A549 (cell line): ENCODE measurements around the gene MAP3K5. TPM values are rescaled to one million over a fixed set of nuclear protein-coding genes. Genes with fewer than 3 reads are reported as not detected.

Source experiments
- ATAC-seq, 2 experiments: fragments of 200-7000 bp in 1 of 2; fragments of >200 bp in 1 of 2; cut with Nextera tagmentation in 1 of 2; cut with Tn5 transposase in 1 of 2; 3 replicates each; pipeline versions ENCODE4 v1.8.0 to v1.9.1; 2018 to 2020; ENCODE audit warnings: mild to moderate bottlenecking in 1 of 2, moderate library complexity in 1 of 2
- CTCF ChIA-PET: fragments of 300-600 bp; sonication (Branson Sonifier 250); formaldehyde crosslinking; extraction: SDS; loops from one replicate; lab custom pipeline; 2021; ENCODE audit warnings: antibody characterized with exemption, inconsistent platforms; lab: Yijun Ruan, JAX
- POLR2A ChIA-PET: fragments of 350-600 bp; formaldehyde crosslinking; extraction: SDS; loops from one replicate; lab custom pipeline; 2021; ENCODE audit warnings: antibody characterized with exemption, inconsistent platforms; lab: Yijun Ruan, JAX
- DNase-seq, 2 experiments: peaks; one replicate each; pipeline versions ENCODE4 v3.0.0 to v3.0.0-alpha.2; 2011 to 2016; ENCODE audit warnings: low read depth in 1 of 2, low spot score in 1 of 2
- FAIRE-seq: peaks from 2 replicates; lab custom pipeline; 2011; peaks lifted over from hg19 to GRCh38; lab: Jason Lieb, UNC
- H3K27ac ChIP-seq, 2 experiments: fragments of >200 bp; sonication (Bioruptor Twin); formaldehyde crosslinking; 3 replicates each; pipeline ENCODE4 v1.5.1; 2016 to 2017
- H3K4me1 ChIP-seq: fragments of >200 bp; sonication (Bioruptor Twin); formaldehyde crosslinking; 3 replicates; pipeline ENCODE4 v1.6.1; 2016
- H3K4me2 ChIP-seq: fragments of >200 bp; sonication (Bioruptor Twin); formaldehyde crosslinking; 3 replicates; pipeline ENCODE4 v1.6.1; 2016
- H3K4me3 ChIP-seq: fragments of >200 bp; sonication (Bioruptor Twin); formaldehyde crosslinking; 3 replicates; pipeline ENCODE4 v1.5.1; 2016
- H3K9me3 ChIP-seq: fragments of >200 bp; sonication (Bioruptor Twin); formaldehyde crosslinking; 3 replicates; pipeline ENCODE4 v1.6.1; 2016
- ATOH8 ChIP-seq: fragments of 250-450 bp; sonication (Bioruptor Pico); IDR thresholded peaks from 2 replicates; pipeline ENCODE4 v1.5.0; 2020; ENCODE audit warnings: low read depth, mild to moderate bottlenecking, moderate library complexity
- CBX2 ChIP-seq: fragments of 200-600 bp; sonication (generic); IDR thresholded peaks from 2 replicates; pipeline ENCODE4 v1.6.1; 2016; ENCODE audit warnings: low read depth, mild to moderate bottlenecking, borderline replicate concordance
- CBX8 ChIP-seq: fragments of 200-600 bp; sonication (generic); IDR thresholded peaks from 2 replicates; pipeline ENCODE4 v1.6.1; 2016
- CEBPB ChIP-seq, 2 experiments: fragments of >200 bp in 1 of 2; sonication (Bioruptor Twin) in 1 of 2; formaldehyde crosslinking in 1 of 2; IDR thresholded peaks; 2 replicates each; pipeline ENCODE4 v1.6.1; 2012 to 2016
- FOSL2 ChIP-seq, 2 experiments: fragments of 450-650 bp in 1 of 2; fragments of >200 bp in 1 of 2; sonication (Bioruptor Twin) in 1 of 2; formaldehyde crosslinking; IDR thresholded peaks; 2 replicates each; pipeline versions ENCODE4 v1.5.0 to v1.6.1; 2016 to 2020; ENCODE audit warnings: mild to moderate bottlenecking in 1 of 2, moderate library complexity in 1 of 2
- HOXB5 ChIP-seq: fragments of 250-450 bp; sonication (Bioruptor Pico); IDR thresholded peaks from 2 replicates; pipeline ENCODE4 v1.5.0; 2020; ENCODE audit warnings: mild to moderate bottlenecking, moderate library complexity
- JUNB ChIP-seq: fragments of >200 bp; sonication (Bioruptor Twin); formaldehyde crosslinking; IDR thresholded peaks from 2 replicates; pipeline ENCODE4 v1.6.1; 2016
- KDM5A ChIP-seq: fragments of 200-600 bp; sonication (generic); IDR thresholded peaks from 2 replicates; pipeline ENCODE4 v1.6.1; 2016; ENCODE audit warnings: antibody characterized with exemption, mild to moderate bottlenecking
- MAZ ChIP-seq: fragments of 150-350 bp; IDR thresholded peaks from 2 replicates; pipeline ENCODE4 v1.6.1; 2014; ENCODE audit warnings: antibody characterized with exemption, low read depth, low read length, borderline replicate concordance
- NFE2L2 ChIP-seq: fragments of 150-350 bp; conservative IDR thresholded peaks from 2 replicates; pipeline ENCODE4 v1.6.1; 2014; ENCODE audit warnings: low read length
- NR3C1 ChIP-seq: fragments of >200 bp; sonication (Bioruptor Twin); formaldehyde crosslinking; IDR thresholded peaks from 3 replicates; pipeline ENCODE4 v1.6.1; 2017
- POLR2A ChIP-seq: IDR thresholded peaks from 2 replicates; pipeline ENCODE4 v1.6.1; 2012; ENCODE audit warnings: mild to moderate bottlenecking, low read length
- POLR2AphosphoS2 ChIP-seq: conservative IDR thresholded peaks from 2 replicates; pipeline ENCODE4 v1.6.1; 2012; ENCODE audit warnings: low read length, improper control_type of control experiment, inconsistent platforms
- RFX5 ChIP-seq: fragments of 450-650 bp; IDR thresholded peaks from 2 replicates; pipeline ENCODE4 v1.7.1; 2014; ENCODE audit warnings: antibody characterized with exemption, mild to moderate bottlenecking, moderate library complexity
- SMC3 ChIP-seq: fragments of >200 bp; sonication (Bioruptor Twin); formaldehyde crosslinking; IDR thresholded peaks from 3 replicates; pipeline ENCODE4 v1.6.1; 2018; ENCODE audit warnings: inconsistent platforms
- SREBF2 ChIP-seq: fragments of 450-650 bp; IDR thresholded peaks from 2 replicates; pipeline ENCODE4 v1.6.1; 2014; ENCODE audit warnings: mild to moderate bottlenecking, moderate library complexity
- ZFP36 ChIP-seq: fragments of 450-650 bp; IDR thresholded peaks from 2 replicates; pipeline ENCODE4 v1.6.1; 2014; ENCODE audit warnings: borderline replicate concordance; ENCODE audit not compliant: partially characterized antibody
- ZSCAN20 ChIP-seq: fragments of 250-450 bp; sonication (Bioruptor Pico); IDR thresholded peaks from 2 replicates; pipeline ENCODE4 v1.8.0; 2022; ENCODE audit warnings: mild to moderate bottlenecking, moderate library complexity
- WGBS: methylation state at CpG from one replicate; pipeline ENCODE4 v1.1.6; 2017; ENCODE audit errors: missing lambda C conversion rate; 5-methylcytosine and 5-hydroxymethylcytosine counted together
- polyA plus RNA-seq, 4 experiments: library from polyadenylated mRNA; depleted of rRNA in 3 of 4; stranded (reverse); fragments of >200 nt; fragmentation: RNase III in 1 of 4; extraction: RNeasy Plus Mini Kit Qiagen cat#74134 plus additional on column Dnase treatment in 1 of 4; gene quantifications; 2 replicates in 3 of 4; 3 replicates in 1 of 4; pipeline ENCODE4 v1.2.3, GENCODE V29; 2011 to 2017
- TF ChIP-seq, protein P1 (sequence below): fragments of 150-350 bp; IDR thresholded peaks from 2 replicates; pipeline ENCODE4 v1.6.1; 2014; ENCODE audit warnings: low read depth, mild to moderate bottlenecking, low read length
- TF ChIP-seq, protein P2 (sequence below): IDR thresholded peaks from 2 replicates; pipeline ENCODE4 v1.6.1; 2012
- TF ChIP-seq, protein P3 (sequence below): IDR thresholded peaks from 2 replicates; pipeline ENCODE4 v1.6.1; 2012; ENCODE audit warnings: low read depth, borderline replicate concordance
- TF ChIP-seq, protein P4 (sequence below): fragments of 200-600 bp; sonication (generic); IDR thresholded peaks from 2 replicates; pipeline ENCODE4 v1.6.1; 2016; ENCODE audit warnings: antibody characterized with exemption, mild to moderate bottlenecking, moderate library complexity
- TF ChIP-seq, protein P5 (sequence below): fragments of 450-650 bp; IDR thresholded peaks from 2 replicates; pipeline ENCODE4 v1.6.1; 2014; ENCODE audit warnings: antibody characterized with exemption

MAP3K5 gene
- polyA plus RNA-seq, 2 of the 4 experiments (the other 2 are of a cell fraction): 2.1 to 4.1 TPM

DNA sequence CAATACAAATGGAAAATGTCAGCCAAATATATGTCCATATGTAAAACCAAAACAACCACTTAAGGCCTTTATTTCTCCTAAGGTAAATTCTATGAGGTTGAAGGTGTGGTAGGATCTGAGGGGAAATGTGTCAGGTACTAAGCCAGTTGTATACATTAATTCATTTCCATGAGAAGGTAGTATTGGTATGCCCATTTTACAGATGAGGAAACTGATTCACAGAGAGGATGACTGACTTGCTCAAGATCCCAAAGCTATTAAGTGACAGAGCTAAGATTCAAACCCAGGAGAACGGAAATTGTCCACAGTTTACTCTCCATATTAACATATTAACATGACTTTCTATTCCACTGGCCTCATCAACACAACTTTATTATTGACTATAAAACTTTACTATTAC, 177.9 kb downstream of the MAP3K5 start:
- DNase-seq (no peak), FAIRE-seq (no peak), ATAC-seq (no peak)
- H3K9me3 ChIP-seq: no peaks in the 10 kb centered on the region
- ChIA-PET CTCF (interaction anchor here (0.9 to 3.1 kb wide), 3 partner anchors 17 to 178 kb away, joined by 3 to 12 read pairs (median 8); partner anchors contain the start of gene MAP3K5), POLR2A (no interaction called here)
- no peak overlapping the region for H3K4me3 ChIP-seq
- TF ChIP-seq FOSL2 (IDR thresholded peaks at IDR 0.05) (no peak), FOSL2 (CRISPR knock-in tag; IDR thresholded peaks at IDR 0.05) (no peak), POLR2AphosphoS2 (no peak), SREBF2 (no peak), RFX5 (no peak), SMC3 (no peak), MAZ (no peak), ZFP36 (no peak), NR3C1 (no peak), POLR2A (no peak)
- TF ChIP-seq, protein P1, sequence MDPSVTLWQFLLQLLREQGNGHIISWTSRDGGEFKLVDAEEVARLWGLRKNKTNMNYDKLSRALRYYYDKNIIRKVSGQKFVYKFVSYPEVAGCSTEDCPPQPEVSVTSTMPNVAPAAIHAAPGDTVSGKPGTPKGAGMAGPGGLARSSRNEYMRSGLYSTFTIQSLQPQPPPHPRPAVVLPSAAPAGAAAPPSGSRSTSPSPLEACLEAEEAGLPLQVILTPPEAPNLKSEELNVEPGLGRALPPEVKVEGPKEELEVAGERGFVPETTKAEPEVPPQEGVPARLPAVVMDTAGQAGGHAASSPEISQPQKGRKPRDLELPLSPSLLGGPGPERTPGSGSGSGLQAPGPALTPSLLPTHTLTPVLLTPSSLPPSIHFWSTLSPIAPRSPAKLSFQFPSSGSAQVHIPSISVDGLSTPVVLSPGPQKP: no peak
- TF ChIP-seq, protein P2, sequence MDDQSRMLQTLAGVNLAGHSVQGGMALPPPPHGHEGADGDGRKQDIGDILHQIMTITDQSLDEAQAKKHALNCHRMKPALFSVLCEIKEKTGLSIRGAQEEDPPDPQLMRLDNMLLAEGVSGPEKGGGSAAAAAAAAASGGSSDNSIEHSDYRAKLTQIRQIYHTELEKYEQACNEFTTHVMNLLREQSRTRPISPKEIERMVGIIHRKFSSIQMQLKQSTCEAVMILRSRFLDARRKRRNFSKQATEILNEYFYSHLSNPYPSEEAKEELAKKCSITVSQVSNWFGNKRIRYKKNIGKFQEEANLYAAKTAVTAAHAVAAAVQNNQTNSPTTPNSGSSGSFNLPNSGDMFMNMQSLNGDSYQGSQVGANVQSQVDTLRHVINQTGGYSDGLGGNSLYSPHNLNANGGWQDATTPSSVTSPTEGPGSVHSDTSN: no peak
- H3K4me1 ChIP-seq: peaks cover 30% of the 10 kb centered on the region
- no peak overlapping the region for H3K27ac ChIP-seq
- WGBS: 86% methylated on average over 1 of the region's 1 CpG
- no peak overlapping the region for H3K4me2 ChIP-seq

GRCh38 chr6:136613477-136613876, 178.8 kb downstream of the MAP3K5 start:
- Histone ChIP-seq H3K4me3 (no peak overlapping the region), H3K9me3 (no peaks in the 10 kb centered on the region), H3K4me1 (peaks cover 39% of the 10 kb centered on the region), H3K27ac (peak overlapping the region; percentile 36 to 66; a peak in 4 of 6 replicates), H3K4me2 (peak overlapping the region; percentile 57; the same call in 2 of the 3 replicates)
- POLR2A ChIA-PET: no interaction called here
- 12% methylated on average over 3 of the region's 3 CpGs for WGBS
- CTCF ChIA-PET: interaction anchor here (0.9 to 3.1 kb wide), 3 partner anchors 16 to 179 kb away, joined by 3 to 12 read pairs (median 8); partner anchors contain the start of gene MAP3K5
- ATAC-seq: no peak
- DNase-seq: peak in 1 of 2 experiments; percentile 36
- TF ChIP-seq, protein P3, sequence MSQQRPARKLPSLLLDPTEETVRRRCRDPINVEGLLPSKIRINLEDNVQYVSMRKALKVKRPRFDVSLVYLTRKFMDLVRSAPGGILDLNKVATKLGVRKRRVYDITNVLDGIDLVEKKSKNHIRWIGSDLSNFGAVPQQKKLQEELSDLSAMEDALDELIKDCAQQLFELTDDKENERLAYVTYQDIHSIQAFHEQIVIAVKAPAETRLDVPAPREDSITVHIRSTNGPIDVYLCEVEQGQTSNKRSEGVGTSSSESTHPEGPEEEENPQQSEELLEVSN: no peak
- TF ChIP-seq ZSCAN20 (CRISPR knock-in tag) (no peak), CBX2 (no peak), FOSL2 (IDR thresholded peaks at IDR 0.05) (no peak), FOSL2 (CRISPR knock-in tag; IDR thresholded peaks at IDR 0.05) (peak; percentile 42), NFE2L2 (no peak)
- FAIRE-seq: no peak

DNA sequence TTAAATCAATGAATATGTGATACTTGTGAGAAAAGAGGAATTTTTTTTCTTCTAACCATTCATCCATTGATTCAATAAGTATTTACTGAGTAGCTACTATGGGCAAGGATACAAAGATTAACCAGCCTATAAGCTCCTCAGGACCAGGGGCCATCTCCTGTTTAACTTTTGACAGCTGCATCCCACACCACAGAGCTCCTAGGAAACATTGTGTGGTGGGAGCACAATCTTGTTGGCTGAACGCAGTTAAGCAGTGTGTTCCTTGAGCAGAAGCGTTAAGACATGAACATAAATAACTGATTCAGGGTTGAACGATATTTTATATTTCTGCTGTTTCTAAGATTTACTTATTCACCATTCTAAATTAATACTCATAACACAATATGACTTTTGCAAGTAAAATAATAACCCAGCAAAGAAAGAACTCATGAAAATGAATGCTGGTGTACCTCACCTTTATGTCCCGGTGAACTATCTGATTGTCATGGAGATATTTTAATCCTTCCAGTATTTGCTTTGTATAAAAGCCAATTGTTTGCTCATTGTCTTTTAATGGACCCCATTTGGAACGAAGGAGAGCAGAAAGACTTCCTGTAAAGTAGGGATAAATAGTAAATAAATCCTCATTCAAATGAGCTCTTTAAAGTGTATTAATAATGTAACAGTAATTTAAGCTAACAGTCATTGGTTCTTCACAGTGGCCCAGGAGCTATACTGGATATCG, 179.4 kb downstream of the MAP3K5 start:
- no peak for ATAC-seq
- ChIA-PET CTCF (interaction anchor here (0.5 to 3.1 kb wide), 3 partner anchors 15 to 180 kb away, joined by 3 to 12 read pairs (median 8); partner anchors contain the start of gene MAP3K5), POLR2A (no interaction called here)
- DNase-seq: no peak
- no peaks in the 10 kb centered on the region for H3K9me3 ChIP-seq
- peaks cover 46% of the 10 kb centered on the region for H3K4me1 ChIP-seq
- H3K27ac ChIP-seq: peak overlapping the region in 1 of 2 experiments; percentile 63; a peak in 2 of 6 replicates
- WGBS: 67% methylated on average over 6 of the region's 6 CpGs
- FAIRE-seq: no peak
- H3K4me3 ChIP-seq: no peak overlapping the region
- peak overlapping the region; percentile 57; the same call in 2 of the 3 replicates for H3K4me2 ChIP-seq
- TF ChIP-seq, protein P4, sequence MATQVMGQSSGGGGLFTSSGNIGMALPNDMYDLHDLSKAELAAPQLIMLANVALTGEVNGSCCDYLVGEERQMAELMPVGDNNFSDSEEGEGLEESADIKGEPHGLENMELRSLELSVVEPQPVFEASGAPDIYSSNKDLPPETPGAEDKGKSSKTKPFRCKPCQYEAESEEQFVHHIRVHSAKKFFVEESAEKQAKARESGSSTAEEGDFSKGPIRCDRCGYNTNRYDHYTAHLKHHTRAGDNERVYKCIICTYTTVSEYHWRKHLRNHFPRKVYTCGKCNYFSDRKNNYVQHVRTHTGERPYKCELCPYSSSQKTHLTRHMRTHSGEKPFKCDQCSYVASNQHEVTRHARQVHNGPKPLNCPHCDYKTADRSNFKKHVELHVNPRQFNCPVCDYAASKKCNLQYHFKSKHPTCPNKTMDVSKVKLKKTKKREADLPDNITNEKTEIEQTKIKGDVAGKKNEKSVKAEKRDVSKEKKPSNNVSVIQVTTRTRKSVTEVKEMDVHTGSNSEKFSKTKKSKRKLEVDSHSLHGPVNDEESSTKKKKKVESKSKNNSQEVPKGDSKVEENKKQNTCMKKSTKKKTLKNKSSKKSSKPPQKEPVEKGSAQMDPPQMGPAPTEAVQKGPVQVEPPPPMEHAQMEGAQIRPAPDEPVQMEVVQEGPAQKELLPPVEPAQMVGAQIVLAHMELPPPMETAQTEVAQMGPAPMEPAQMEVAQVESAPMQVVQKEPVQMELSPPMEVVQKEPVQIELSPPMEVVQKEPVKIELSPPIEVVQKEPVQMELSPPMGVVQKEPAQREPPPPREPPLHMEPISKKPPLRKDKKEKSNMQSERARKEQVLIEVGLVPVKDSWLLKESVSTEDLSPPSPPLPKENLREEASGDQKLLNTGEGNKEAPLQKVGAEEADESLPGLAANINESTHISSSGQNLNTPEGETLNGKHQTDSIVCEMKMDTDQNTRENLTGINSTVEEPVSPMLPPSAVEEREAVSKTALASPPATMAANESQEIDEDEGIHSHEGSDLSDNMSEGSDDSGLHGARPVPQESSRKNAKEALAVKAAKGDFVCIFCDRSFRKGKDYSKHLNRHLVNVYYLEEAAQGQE: no peak
- TF ChIP-seq CEBPB (IDR thresholded peaks at IDR 0.05) (no peak), HOXB5 (CRISPR knock-in tag) (no peak), CBX8 (no peak), ATOH8 (CRISPR knock-in tag) (no peak), JUNB (no peak), KDM5A (no peak)
- TF ChIP-seq, protein P5, sequence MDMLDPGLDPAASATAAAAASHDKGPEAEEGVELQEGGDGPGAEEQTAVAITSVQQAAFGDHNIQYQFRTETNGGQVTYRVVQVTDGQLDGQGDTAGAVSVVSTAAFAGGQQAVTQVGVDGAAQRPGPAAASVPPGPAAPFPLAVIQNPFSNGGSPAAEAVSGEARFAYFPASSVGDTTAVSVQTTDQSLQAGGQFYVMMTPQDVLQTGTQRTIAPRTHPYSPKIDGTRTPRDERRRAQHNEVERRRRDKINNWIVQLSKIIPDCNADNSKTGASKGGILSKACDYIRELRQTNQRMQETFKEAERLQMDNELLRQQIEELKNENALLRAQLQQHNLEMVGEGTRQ: no peak
- TF ChIP-seq, protein P2: no peak
